Smooth muscle cell (in vitro differentiated cells): Measurements from ENCODE around the gene SEPTIN10. TPM values are rescaled to one million over a fixed set of nuclear protein-coding genes. Genes with fewer than 3 reads are reported as not detected.

Experiments
- DNase-seq: peaks from one replicate; lab custom pipeline; 2025; ENCODE audit not compliant: unreplicated experiment; lab: John Stamatoyannopoulos, UW
- H2AFZ ChIP-seq: fragments of 200-600 bp; sonication (generic); 2 replicates; pipeline ENCODE4 v1.6.0; 2016; ENCODE audit warnings: antibody characterized with exemption, low read depth, mild to moderate bottlenecking
- H3F3A ChIP-seq: fragments of 200-600 bp; sonication (generic); 2 replicates; pipeline ENCODE4 v1.6.0; 2017; ENCODE audit warnings: antibody characterized with exemption, low read depth
- H3K27ac ChIP-seq: fragments of 200-600 bp; sonication (generic); 2 replicates; pipeline ENCODE4 v1.5.1; 2016; ENCODE audit warnings: low read depth, mild to moderate bottlenecking
- H3K27me3 ChIP-seq: fragments of 200-600 bp; sonication (generic); 2 replicates; pipeline ENCODE4 v1.6.1; 2016; ENCODE audit warnings: low read depth, mild to moderate bottlenecking
- H3K36me3 ChIP-seq: fragments of 200-600 bp; sonication (generic); 2 replicates; pipeline ENCODE4 v1.5.1; 2016; ENCODE audit warnings: low read depth
- H3K4me1 ChIP-seq: fragments of 200-600 bp; sonication (generic); 2 replicates; pipeline ENCODE4 v1.5.1; 2016; ENCODE audit warnings: low read depth
- H3K4me2 ChIP-seq: fragments of 200-600 bp; sonication (generic); 2 replicates; pipeline ENCODE4 v1.6.0; 2016; ENCODE audit warnings: mild to moderate bottlenecking
- H3K4me3 ChIP-seq: fragments of 200-600 bp; sonication (generic); 2 replicates; pipeline ENCODE4 v1.5.1; 2016; ENCODE audit warnings: mild to moderate bottlenecking
- H3K79me2 ChIP-seq: fragments of 200-600 bp; sonication (generic); 2 replicates; pipeline ENCODE4 v1.6.0; 2016; ENCODE audit warnings: low read depth, mild to moderate bottlenecking
- H3K9ac ChIP-seq: fragments of 200-600 bp; sonication (generic); 2 replicates; pipeline ENCODE4 v1.6.0; 2016; ENCODE audit warnings: low read depth
- H3K9me3 ChIP-seq: fragments of 200-600 bp; sonication (generic); replicated peaks from 2 replicates; pipeline ENCODE4 v1.5.1; 2016; ENCODE audit warnings: low read depth
- H4K20me1 ChIP-seq: fragments of 200-600 bp; sonication (generic); 2 replicates; pipeline ENCODE4 v1.6.0; 2016; ENCODE audit warnings: low read depth
- CTCF ChIP-seq: fragments of 200-600 bp; sonication (generic); IDR thresholded peaks from 2 replicates; pipeline ENCODE4 v1.5.1; 2017; ENCODE audit warnings: borderline replicate concordance, mild to moderate bottlenecking, antibody characterized with exemption; ENCODE audit not compliant: insufficient read depth, poor library complexity, severe bottlenecking
- WGBS: methylation state at CpG from one replicate; pipeline ENCODE4 v1.1.7; 2016; ENCODE audit warnings: low lambda C conversion rate; 5-methylcytosine and 5-hydroxymethylcytosine counted together
- polyA plus RNA-seq: library from polyadenylated mRNA; unstranded; fragments of >200 nt; fragmentation: Nextera tagmentation; extraction: Ambion mirVana; gene quantifications from 2 replicates; pipeline ENCODE4 v1.2.1, GENCODE V29; 2016
- total RNA-seq: library from RNA; depleted of rRNA; stranded (reverse); fragments of >200 nt; gene quantifications from 2 replicates; pipeline ENCODE4 v1.2.3, GENCODE V29; 2014

The SEPTIN10 gene
- total and polyA plus RNA-seq, 2 experiments from 2014 or later: 39.2 to 92.1 TPM

GRCh38 chr2:109659396-109660045, 45.8 kb upstream of the SEPTIN10 start:
- Histone ChIP-seq H4K20me1 (no peaks in the 10 kb centered on the region), H3K9ac (no peak overlapping the region), H3K27me3 (no peaks in the 10 kb centered on the region), H3K9me3 (no peaks in the 10 kb centered on the region), H3K4me1 (no peaks in the 10 kb centered on the region), H3F3A (no peaks in the 10 kb centered on the region), H3K27ac (no peak overlapping the region), H3K4me3 (no peak overlapping the region), H3K79me2 (no peaks in the 10 kb centered on the region), H2AFZ (no peak overlapping the region), H3K4me2 (no peak overlapping the region), H3K36me3 (no peaks in the 10 kb centered on the region)
- 80% methylated on average over 9 of the region's 9 CpGs for WGBS
- no peak for TF ChIP-seq CTCF
- DNase-seq: no peak

- no peak for TF ChIP-seq CTCF
- no peak overlapping the region for H3K4me2 ChIP-seq
- 82% methylated on average over 3 of the region's 3 CpGs for WGBS
- no peaks in the 10 kb centered on the region for H3F3A ChIP-seq
- no peaks in the 10 kb centered on the region for H3K36me3 ChIP-seq
- no peaks in the 10 kb centered on the region for H3K27me3 ChIP-seq
- no peaks in the 10 kb centered on the region for H4K20me1 ChIP-seq
- no peak for DNase-seq
- no peak overlapping the region for H2AFZ ChIP-seq
- H3K79me2 ChIP-seq: no peaks in the 10 kb centered on the region
- H3K4me3 ChIP-seq: no peak overlapping the region
- H3K27ac ChIP-seq: no peak overlapping the region
- no peaks in the 10 kb centered on the region for H3K9me3 ChIP-seq
- H3K9ac ChIP-seq: no peak overlapping the region
- no peaks in the 10 kb centered on the region for H3K4me1 ChIP-seq
Observed at GRCh38 chr2:109655287-109655686, 41.5 kb upstream of the SEPTIN10 start.

- Histone ChIP-seq H3K9me3 (no peaks in the 10 kb centered on the region), H3F3A (no peaks in the 10 kb centered on the region), H3K9ac (no peak overlapping the region), H4K20me1 (no peaks in the 10 kb centered on the region), H3K27ac (no peak overlapping the region), H3K4me2 (no peak overlapping the region), H3K4me1 (no peaks in the 10 kb centered on the region), H3K36me3 (no peaks in the 10 kb centered on the region), H2AFZ (no peak overlapping the region), H3K27me3 (no peaks in the 10 kb centered on the region), H3K4me3 (no peak overlapping the region), H3K79me2 (no peaks in the 10 kb centered on the region)
- WGBS: 97% methylated on average over 8 of the region's 8 CpGs
- no peak for DNase-seq
- no peak for TF ChIP-seq CTCF
Observed at GRCh38 chr2:109654326-109655050, 40.7 kb upstream of the SEPTIN10 start.
